ENCODE measurements around the gene U2AF2. TPM values are rescaled to one million over a fixed set of nuclear protein-coding genes. Genes with fewer than 3 reads are reported as not detected.
A peak's percentile ranks its signal among the peaks of the same experiment; 100 is the strongest.

Gene U2AF2
- 10 to 100 TPM; 39.9 to 88.1 (median 69.9) TPM for total RNA-seq
- polyA plus RNA-seq, result 100 to 1,000 TPM in 1 of 2 donors, 10 to 100 TPM in 1; 72.7 to 104 TPM
- long read RNA-seq, donor 1, result 0 reads
- long read RNA-seq, donor 2, result 0 reads
- long read RNA-seq, donor 3, partial matches to known transcripts, result 0 of 4 reads
- long read RNA-seq, donor 3, other reads (novel, unspliced or antisense), result 3 of 4 reads

DNA sequence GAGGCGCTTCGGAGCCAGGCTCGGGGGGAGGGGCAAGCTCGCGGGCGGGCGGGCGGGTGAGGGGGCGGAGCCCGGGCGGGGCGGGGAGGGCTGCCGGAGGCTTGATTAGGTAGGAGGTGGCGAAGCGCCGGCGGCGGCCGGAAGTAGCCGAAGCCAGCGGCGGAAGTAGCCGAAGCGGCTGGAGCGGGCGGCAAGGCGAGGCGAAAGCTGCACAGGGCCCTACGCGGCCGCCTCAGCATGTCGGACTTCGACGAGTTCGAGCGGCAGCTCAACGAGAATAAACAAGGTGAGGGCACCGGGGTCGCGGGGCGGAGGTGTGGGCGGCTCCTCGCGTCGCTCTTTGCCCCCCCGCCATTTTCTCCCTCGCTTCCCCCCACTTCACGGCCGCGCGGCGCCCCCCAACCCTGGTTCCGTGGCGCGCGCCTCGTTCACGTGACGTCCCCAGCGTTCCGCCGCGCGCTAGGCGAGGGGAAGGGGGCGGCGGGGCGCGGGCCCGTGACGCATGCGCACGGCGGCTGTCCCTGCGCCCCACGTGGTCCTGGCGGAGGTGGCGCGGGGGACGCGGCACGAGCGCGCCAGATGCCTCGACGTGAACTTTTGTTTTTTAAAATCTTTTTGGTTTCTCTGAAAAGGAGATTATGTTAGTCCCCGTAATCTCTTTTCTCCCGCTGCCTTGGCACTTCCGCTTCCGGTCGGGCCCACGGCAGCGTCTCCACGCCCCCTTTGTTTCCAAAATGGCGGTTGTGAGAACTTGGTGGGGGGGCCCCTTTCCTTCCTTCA, at the start of gene U2AF2:
U2AF2 (plus strand) TSS at position 168 of the 780 bp plus-strand sequence; CDS start at position 238, 70 bp downstream.
- intact Hi-C loops (cut with DNase I), result loop anchor here in 2 of 10 donors (1.0 to 2.0 kb wide), 2 partner anchors 20 kb away; partner anchors contain the start of gene EPN1 (in 2 of the 2)
- Histone ChIP-seq H3K4me1 (peaks cover 12 to 54% (median 48%) of the 10 kb centered on the region in 12 donors), H3K27me3 (no peaks in the 10 kb centered on the region), H3K4me3 (peak within 1 kb of the TSS; percentile 66 to 99 (median 95)), H3K36me3 (peaks cover 0 to 21% (median 10%) of the 10 kb centered on the region in 9 donors), H3K9me3 (no peaks in the 10 kb centered on the region), H3K27ac (peak within 1 kb of the TSS; percentile 94 to 100 (median 99))
- peak; percentile 29 to 65 (median 57) for ATAC-seq
- DNase-seq, result peak; percentile 96 to 99 (median 96)
- peak in 1 of 2 donors; percentile 62 for TF ChIP-seq POLR2A (IDR thresholded peaks at IDR 0.05)
- TF ChIP-seq, protein P1, sequence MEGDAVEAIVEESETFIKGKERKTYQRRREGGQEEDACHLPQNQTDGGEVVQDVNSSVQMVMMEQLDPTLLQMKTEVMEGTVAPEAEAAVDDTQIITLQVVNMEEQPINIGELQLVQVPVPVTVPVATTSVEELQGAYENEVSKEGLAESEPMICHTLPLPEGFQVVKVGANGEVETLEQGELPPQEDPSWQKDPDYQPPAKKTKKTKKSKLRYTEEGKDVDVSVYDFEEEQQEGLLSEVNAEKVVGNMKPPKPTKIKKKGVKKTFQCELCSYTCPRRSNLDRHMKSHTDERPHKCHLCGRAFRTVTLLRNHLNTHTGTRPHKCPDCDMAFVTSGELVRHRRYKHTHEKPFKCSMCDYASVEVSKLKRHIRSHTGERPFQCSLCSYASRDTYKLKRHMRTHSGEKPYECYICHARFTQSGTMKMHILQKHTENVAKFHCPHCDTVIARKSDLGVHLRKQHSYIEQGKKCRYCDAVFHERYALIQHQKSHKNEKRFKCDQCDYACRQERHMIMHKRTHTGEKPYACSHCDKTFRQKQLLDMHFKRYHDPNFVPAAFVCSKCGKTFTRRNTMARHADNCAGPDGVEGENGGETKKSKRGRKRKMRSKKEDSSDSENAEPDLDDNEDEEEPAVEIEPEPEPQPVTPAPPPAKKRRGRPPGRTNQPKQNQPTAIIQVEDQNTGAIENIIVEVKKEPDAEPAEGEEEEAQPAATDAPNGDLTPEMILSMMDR (IDR thresholded peaks at IDR 0.05), result no peak
- WGBS, 4 donors, result 0 to 1% (median 1%) methylated on average over 43 to 95 of the region's 95 CpGs

GRCh38 chr19:55605207-55605636, 49.6 kb upstream of the U2AF2 start:
- peaks cover 0 to 24% (median 10%) of the 10 kb centered on the region in 9 donors for H3K36me3 ChIP-seq
- DNase-seq (peak; percentile 98 to 99 (median 99)), ATAC-seq (peak; percentile 84 to 92 (median 86))
- H3K27me3 ChIP-seq, result no peaks in the 10 kb centered on the region
- peak overlapping the region; percentile 90 to 98 (median 96) for H3K27ac ChIP-seq
- H3K4me3 ChIP-seq, result peak overlapping the region; percentile 72 to 96 (median 83)
- no peaks in the 10 kb centered on the region for H3K9me3 ChIP-seq
- intact Hi-C loops (cut with DNase I), result loop anchor here in 6 of 10 donors (2.0 to 10.0 kb wide), 5 partner anchors 28 to 460 kb away; partner anchors contain the start of genes BRSK1 (in 1 of the 6), HSPBP1 (in 1 of the 6) and TNNT1 (in 1 of the 6)
- peak in 1 of 2 donors; percentile 53 for TF ChIP-seq POLR2A (IDR thresholded peaks at IDR 0.05)
- TF ChIP-seq, protein P1 (IDR thresholded peaks at IDR 0.05), result no peak
- 0% methylated on average over 25 to 43 of the region's 43 CpGs for WGBS, 4 donors
- peaks cover 4 to 46% (median 31%) of the 10 kb centered on the region in 12 donors for H3K4me1 ChIP-seq

DNA sequence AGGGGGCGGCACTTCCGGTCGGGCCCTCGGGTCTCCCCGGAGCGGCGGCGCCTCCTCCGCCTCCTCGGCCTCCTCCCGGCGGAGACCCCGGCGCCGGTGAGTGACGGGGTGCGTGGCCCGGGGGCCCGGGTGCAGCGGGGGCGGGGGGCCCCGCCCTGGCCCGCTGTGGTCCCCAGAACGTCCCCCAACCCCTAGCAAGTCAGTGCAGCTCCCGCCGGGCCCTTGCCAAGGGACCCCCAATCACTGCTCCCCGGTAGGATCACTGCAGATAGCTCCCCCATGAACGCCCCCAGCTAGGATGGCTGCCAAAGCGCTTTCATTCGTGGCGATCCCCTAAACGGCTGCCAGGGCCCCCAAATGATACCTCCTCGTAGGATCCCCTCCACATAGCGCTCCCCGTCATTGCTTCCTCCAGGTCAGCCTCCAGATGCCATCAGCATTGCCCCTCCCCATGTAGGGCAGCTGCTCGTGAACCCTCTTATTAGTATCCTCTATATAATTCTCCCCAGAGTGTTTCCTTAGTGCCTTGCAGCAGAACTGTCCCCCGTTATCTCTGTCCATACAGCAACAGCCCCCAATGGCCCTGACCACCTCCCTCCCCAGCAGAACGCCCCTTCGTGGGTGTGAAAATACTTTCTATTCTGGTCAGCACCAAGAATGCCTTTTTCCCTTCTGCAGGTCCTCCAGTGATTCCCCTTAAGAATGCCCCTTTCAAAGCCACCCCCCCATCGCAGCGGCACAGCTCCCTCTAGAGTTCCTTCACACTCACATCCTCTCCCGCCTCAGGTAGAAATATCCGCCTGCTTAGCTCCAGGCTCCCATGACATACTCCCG, 49.0 kb upstream of the U2AF2 start, which contains the start of gene ZNF865:
ZNF865 (plus strand) TSS at position 11 of the 834 bp plus-strand sequence. CDS start 7,972 bp downstream, outside the sequence.
- peaks cover 4 to 49% (median 32%) of the 10 kb centered on the region in 12 donors for H3K4me1 ChIP-seq
- no peak for TF ChIP-seq POLR2A (IDR thresholded peaks at IDR 0.05)
- TF ChIP-seq, protein P1 (IDR thresholded peaks at IDR 0.05), result peak; percentile 43 to 77 (median 64)
- peak within 1 kb of the TSS; percentile 90 to 98 (median 96) for H3K27ac ChIP-seq
- WGBS, 4 donors, result 0 to 1% (median 0%) methylated on average over 22 to 44 of the region's 44 CpGs
- H3K4me3 ChIP-seq, result peak within 1 kb of the TSS; percentile 72 to 96 (median 83)
- no peaks in the 10 kb centered on the region for H3K9me3 ChIP-seq
- no peaks in the 10 kb centered on the region for H3K27me3 ChIP-seq
- ATAC-seq (peak; percentile 8 to 46 (median 38)), DNase-seq (peak; percentile 72 to 77 (median 75))
- intact Hi-C loops (cut with DNase I), result loop anchor here in 7 of 10 donors (1.0 to 10.0 kb wide), 7 partner anchors 17 to 461 kb away; partner anchors contain the start of genes BRSK1 (in 1 of the 7), HSPBP1 (in 1 of the 7) and TNNT1 (in 1 of the 7)
- H3K36me3 ChIP-seq, result peaks cover 0 to 26% (median 13%) of the 10 kb centered on the region in 9 donors

All from heart left ventricle (tissue), 16 donors.